NCI-H510A treated with DMSO at 0.1 percent for 48 hours (cell line): ENCODE measurements around the gene COL10A1.

ENCODE experiments used
- DNase-seq: peaks from one replicate; lab custom pipeline; 2025; lab: John Stamatoyannopoulos, UW

Gene COL10A1

DNA sequence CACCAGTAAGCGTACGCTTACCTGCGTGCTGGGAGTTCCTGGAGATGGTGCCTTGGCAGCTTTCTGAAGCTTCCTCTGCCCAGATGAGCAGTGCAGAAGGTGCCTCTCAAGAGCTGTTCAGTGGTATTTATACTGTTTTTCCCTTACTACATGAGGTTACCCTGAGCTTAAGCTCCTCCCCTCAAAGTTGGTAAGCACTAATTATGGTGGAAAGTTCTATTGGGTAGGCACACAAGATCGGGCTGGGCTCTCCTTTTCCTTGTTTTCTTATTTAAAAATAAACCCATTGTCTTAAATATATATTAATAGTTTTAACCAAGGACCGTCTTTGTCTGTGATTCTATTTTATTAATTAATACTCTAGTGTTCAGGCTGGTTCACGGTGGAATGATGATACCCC, at the start of gene COL10A1:
COL10A1 (minus strand) TSS at position 101 of the 400 bp plus-strand sequence. CDS start 640 bp downstream, outside the sequence.
- no peak for DNase-seq

GRCh38 chr6:116175344-116175743, 49.4 kb upstream of the COL10A1 start:
- no peak for DNase-seq

DNA sequence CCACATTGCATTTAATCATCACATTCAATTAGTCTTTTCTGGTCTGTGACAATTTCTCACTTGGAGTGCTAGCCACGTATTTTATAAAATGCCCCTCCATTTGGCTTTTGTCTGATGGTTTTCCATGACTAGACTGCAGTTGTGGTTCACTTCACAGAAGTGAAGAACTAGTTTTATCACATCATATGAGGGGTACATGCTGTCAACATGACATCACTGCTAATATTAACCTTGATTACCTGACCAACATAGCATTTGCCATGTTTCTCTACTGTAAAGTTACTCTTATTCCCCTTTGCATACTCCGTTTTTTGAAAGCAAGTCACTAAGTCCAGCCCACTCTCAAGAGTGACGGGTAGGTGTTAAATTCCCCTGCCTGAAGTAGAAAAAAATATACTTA, 48.0 kb upstream of the COL10A1 start:
- DNase-seq = no peak

- DNase-seq = no peak
These were observed 44.6 kb upstream of the COL10A1 start for GRCh38 chr6:116170358-116171057.

- no peak for DNase-seq
These were observed 43.9 kb upstream of the COL10A1 start for GRCh38 chr6:116169880-116170279.

DNA sequence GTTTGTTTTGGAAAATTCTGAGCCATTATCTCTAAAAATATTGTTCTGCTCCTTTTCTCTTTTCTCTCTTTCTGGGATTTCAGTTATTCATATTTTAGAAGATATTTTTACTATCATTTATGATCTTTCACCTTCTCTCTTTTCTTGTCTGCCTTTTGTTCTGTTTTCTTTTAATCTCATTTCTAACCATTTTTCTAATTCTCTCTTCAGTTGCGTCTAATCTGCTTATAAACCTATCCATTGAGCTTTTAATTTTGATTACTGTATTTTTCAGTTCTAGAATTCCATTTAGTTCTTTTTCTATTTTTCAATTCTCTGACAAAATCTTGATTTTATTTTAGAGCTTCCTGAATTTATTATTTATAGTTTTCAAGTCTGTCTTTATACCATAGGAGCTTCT, 42.2 kb upstream of the COL10A1 start:
- DNase-seq = no peak

GRCh38 chr6:116166369-116166768, 40.4 kb upstream of the COL10A1 start:
- DNase-seq = no peak

DNA sequence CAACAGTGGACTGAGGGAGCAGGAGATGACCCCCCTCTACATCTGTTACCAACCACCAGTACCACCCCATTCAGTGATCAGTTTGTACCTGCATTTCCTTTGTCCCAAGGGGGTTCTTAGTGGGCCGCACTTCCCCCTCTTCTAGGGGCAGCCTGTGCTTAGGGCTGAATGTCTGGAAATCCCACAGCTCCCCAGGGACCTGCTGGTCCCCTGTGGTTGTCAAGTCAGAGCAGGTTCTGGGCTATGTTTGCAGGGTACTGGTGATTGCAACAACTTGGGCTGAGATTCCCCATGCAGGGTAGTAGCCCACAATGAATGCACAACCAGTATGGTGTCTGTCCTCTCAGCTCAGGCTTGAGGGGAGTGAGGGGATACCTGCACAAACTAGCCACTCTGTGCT, 39.7 kb upstream of the COL10A1 start:
- no peak for DNase-seq

- no peak for DNase-seq
These were observed 34.0 kb upstream of the COL10A1 start for GRCh38 chr6:116159782-116160524.

- DNase-seq = no peak
These were observed 32.7 kb upstream of the COL10A1 start for GRCh38 chr6:116158641-116159040.

GRCh38 chr6:116157391-116157790, 31.5 kb upstream of the COL10A1 start:
- DNase-seq = no peak

DNA sequence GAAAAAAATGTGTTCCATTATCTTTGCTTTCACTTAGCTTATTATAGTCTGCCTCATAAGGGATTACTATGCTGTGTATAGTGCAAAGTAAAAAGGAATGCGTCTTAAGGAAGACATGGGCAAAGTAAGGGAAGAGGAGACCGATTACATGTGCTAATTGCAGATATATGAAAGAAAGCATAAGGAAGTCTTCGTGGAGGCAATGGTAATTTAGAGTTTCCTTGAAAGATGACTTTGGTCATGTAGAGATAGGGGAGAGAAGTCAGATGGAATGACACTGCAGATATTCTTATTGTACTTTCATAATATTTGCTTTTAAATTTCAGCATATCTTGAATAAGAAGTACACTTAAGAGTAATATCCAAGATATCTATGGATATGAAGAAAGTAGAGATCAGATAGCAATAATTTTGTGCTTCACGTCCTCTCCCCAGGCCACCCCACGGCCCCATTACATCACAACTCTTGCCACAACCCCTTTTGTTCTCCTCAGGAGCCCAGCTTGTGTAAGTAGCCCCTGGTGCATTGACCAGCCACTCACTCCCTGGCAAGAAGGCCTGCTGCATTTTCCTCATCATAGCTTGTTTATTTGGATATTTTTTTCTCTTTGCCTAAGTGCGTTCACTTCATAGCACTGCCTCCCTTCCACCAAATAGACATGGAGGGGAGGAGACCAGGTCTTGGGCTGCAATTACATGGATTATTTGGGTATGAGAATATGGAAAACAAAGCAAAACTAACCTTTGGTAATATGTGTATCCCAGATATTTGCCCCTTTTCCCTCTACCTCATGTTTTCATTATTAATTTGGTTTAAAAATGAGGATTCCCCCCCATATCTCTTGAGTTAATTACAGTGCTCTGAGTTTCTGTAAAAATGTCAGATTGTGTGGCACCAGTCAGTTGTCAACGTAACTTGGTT, 30.7 kb upstream of the COL10A1 start:
- DNase-seq = no peak

GRCh38 chr6:116154887-116155286, 29.0 kb upstream of the COL10A1 start:
- no peak for DNase-seq

DNA sequence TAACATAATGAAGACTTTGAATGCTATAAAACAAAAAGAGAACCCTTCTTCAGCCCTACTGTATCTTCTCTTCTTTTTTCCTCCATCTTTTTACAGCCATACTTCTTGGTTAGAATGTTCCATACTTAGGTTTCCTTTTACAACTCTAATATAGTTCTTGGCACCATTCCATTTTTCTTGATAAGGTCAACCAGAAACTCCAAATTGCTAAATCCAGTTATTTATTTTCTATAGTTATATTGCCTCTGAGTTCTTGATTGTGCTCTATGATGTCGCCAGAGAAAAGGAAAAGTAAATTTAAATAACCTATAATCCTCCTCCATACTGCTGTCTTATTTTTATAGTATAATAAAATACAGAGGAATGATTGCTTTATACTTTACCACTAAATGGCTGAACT, 26.7 kb upstream of the COL10A1 start:
- DNase-seq = no peak

GRCh38 chr6:116145803-116146675, 20.1 kb upstream of the COL10A1 start:
- no peak for DNase-seq

- no peak for DNase-seq
These were observed 18.7 kb upstream of the COL10A1 start for GRCh38 chr6:116144605-116145004.

GRCh38 chr6:116139917-116140316, 14.0 kb upstream of the COL10A1 start:
- no peak for DNase-seq

DNA sequence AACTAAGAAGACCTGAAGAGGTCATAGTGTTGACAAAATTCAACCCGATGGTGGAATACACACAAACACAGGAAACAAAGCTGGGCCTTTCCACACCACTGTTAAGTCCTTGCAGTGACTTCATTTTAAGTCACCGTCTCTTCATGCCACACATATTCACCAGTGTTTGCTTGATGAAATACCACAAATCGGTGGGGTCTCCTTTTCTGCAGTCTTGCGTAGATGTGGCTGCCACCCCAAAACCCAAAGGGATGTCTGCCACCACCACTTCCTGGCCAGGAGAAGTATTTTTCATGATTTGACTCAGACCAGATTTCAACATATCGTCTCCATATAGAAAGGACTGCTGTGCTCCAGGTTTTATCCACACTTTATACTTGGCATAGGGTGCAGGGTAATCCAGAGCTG, 11.0 kb upstream of the COL10A1 start:
- DNase-seq = no peak

DNA sequence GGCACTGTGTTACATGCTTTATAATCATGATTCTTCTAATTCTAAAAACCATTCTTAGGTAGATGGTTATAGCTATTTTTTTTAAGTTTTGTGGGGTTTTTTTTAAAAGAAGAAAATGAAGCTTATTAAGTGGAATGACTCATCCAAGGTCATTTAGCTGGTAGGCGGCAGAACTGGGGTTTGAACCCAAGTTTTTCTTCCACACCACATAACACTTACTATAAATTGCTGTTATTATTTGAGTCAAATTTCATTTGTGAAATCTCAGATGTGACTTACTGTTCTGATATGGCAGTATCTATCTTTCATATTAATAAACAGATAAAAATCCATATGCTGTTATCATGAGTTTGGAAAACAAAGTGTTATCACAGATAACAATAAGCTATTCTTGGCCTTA, 10.4 kb upstream of the COL10A1 start:
- DNase-seq = no peak

- DNase-seq = no peak
These were observed 7.5 kb upstream of the COL10A1 start for GRCh38 chr6:116133453-116133852.

DNA sequence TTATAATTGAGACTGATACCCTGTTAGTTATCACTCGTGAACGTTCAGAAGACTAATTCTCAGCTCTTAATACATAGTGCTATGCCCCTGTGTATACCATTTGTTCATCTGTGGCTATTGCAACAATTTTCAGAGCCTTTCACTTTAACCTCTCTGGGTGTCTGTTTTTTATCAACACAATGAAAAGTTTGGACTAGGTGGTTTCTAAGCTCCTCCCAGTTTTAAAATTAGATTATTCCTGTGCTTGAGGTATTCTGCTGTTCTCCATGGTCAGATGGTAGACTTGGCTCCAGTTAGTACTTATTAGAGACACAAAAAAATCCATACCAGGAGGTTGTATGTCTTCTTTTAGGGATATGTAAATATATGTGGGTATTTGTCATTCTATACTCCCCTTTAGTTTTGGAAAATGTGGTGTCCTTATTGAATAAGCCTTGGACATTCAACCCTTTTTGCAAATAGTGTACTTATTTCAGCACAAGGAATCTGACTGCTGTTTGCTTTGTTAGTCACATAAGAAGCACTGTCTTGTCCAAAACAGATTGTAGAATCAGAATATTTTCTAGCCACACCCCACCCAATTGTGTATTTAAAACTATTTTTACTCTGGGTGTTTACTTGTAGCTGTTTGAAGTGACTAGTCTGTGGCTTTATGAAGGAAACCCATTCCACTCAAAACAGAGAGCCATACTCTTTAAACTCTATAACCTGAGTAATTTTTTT, 2.0 kb upstream of the COL10A1 start:
- DNase-seq = no peak
